GM18511 (cell line): ENCODE measurements around the gene QKI.
"Not testable (repeated sequence)": the region's sequence is repeated elsewhere in the genome, so short reads cannot be mapped to it uniquely, and the experiment has no call there.

ENCODE experiments used
- ATAC-seq: cut with Tn5 transposase; IDR thresholded peaks from one replicate; pipeline ENCODE4 v1.9.1; 2021; ENCODE audit warnings: mild to moderate bottlenecking, moderate library complexity; ENCODE audit not compliant: unreplicated experiment

QKI gene

GRCh38 chr6:163476946-163477345 is 62.4 kb downstream of the QKI start:
- not testable (repeated sequence) for ATAC-seq

GRCh38 chr6:163483107-163483506 is 68.6 kb downstream of the QKI start:
- no peak for ATAC-seq

- no peak for ATAC-seq
These were observed 70.9 kb downstream of the QKI start for GRCh38 chr6:163485388-163485851.

- ATAC-seq: no peak
These were observed 72.3 kb downstream of the QKI start for GRCh38 chr6:163486821-163487220.

GRCh38 chr6:163487606-163488005 is 73.1 kb downstream of the QKI start:
- ATAC-seq: no peak

GRCh38 chr6:163489584-163489983 is 75.1 kb downstream of the QKI start:
- no peak for ATAC-seq

GRCh38 chr6:163490826-163491577 is 76.5 kb downstream of the QKI start:
- ATAC-seq: no peak

GRCh38 chr6:163491737-163492300 is 77.3 kb downstream of the QKI start:
- ATAC-seq: no peak

GRCh38 chr6:163494279-163494727 is 79.8 kb downstream of the QKI start:
- no peak for ATAC-seq

- ATAC-seq: peak; percentile 81
These were observed 81.7 kb downstream of the QKI start for GRCh38 chr6:163496205-163496604.

- no peak for ATAC-seq
These were observed 85.6 kb downstream of the QKI start for GRCh38 chr6:163500105-163500504.

- no peak for ATAC-seq
These were observed 86.5 kb downstream of the QKI start for GRCh38 chr6:163501026-163501425.

GRCh38 chr6:163501439-163501838 is 86.9 kb downstream of the QKI start:
- ATAC-seq: no peak

GRCh38 chr6:163504984-163505640 is 90.6 kb downstream of the QKI start:
- ATAC-seq: no peak

- ATAC-seq: no peak
These were observed 93.4 kb downstream of the QKI start for GRCh38 chr6:163507965-163508364.

- ATAC-seq: no peak
These were observed 98.5 kb downstream of the QKI start for GRCh38 chr6:163513003-163513402.

GRCh38 chr6:163513570-163514166 is 99.2 kb downstream of the QKI start:
- ATAC-seq: no peak

- no peak for ATAC-seq
These were observed 102.4 kb downstream of the QKI start for GRCh38 chr6:163516908-163517307.

- no peak for ATAC-seq
These were observed 106.4 kb downstream of the QKI start for GRCh38 chr6:163520956-163521355.

GRCh38 chr6:163522033-163522432 is 107.5 kb downstream of the QKI start:
- ATAC-seq: no peak

GRCh38 chr6:163525926-163526325 is 111.4 kb downstream of the QKI start:
- no peak for ATAC-seq

GRCh38 chr6:163526346-163526745 is 111.8 kb downstream of the QKI start:
- no peak for ATAC-seq
